Mucosa of descending colon (tissue), 3 donors: ENCODE results near the gene BBLN. TPM values are rescaled to one million over a fixed set of nuclear protein-coding genes. Genes with fewer than 3 reads are reported as not detected.

Experiments used
- ATAC-seq: fragments of 200-7000 bp; cut with Tn5 transposase; one replicate; pipeline ENCODE4 v1.9.1; 2020; ENCODE audit warnings: mild to moderate bottlenecking, moderate library complexity
- DNase-seq, 3 donors: peaks; one replicate each; pipeline ENCODE4 v3.0.0-alpha.2; 2020
- H3K36me3 ChIP-seq: fragments of 200-600 bp; one replicate; pipeline ENCODE4 v1.8.0; 2021; ENCODE audit warnings: low read depth, mild to moderate bottlenecking
- H3K4me1 ChIP-seq: fragments of 200-600 bp; one replicate; pipeline ENCODE4 v1.8.0; 2021; ENCODE audit warnings: low read depth, mild to moderate bottlenecking
- H3K4me3 ChIP-seq: fragments of 200-600 bp; one replicate; pipeline ENCODE4 v1.8.0; 2021; ENCODE audit warnings: mild to moderate bottlenecking
- H3K9me3 ChIP-seq: fragments of 200-600 bp; one replicate; pipeline ENCODE4 v1.8.0; 2021; ENCODE audit warnings: mild to moderate bottlenecking
- CTCF ChIP-seq: fragments of 200-600 bp; IDR thresholded peaks from one replicate; pipeline ENCODE4 v1.8.0; 2022; ENCODE audit warnings: antibody characterized with exemption, mild to moderate bottlenecking
- intact Hi-C, 2 donors: fragments of 100-400 bp; cut with DNase I in 1 of 2; cut with micrococcal nuclease in 1 of 2; formaldehyde crosslinking; loops; one replicate each; pipeline versions ENCODE4 v1.11.0 to v1.11.1; 2022; cut with DNase I, micrococcal nuclease
- total RNA-seq, 3 donors: library from RNA; stranded (reverse); fragmentation: NEBNext Ultra II Directional in 2 of 3; extraction: Animal tissue kit (Norgen Biotek cat#: 25700) in 2 of 3; gene quantifications; one replicate each; pipeline versions ENCODE4 v1.2.1 to v1.2.4, GENCODE V29; 2021 to 2023
- donor health status: DM: no; HTN: no; CAD: no; lungs with moderate emphysema.
- donor health status: DM: no; HTN: no; CAD: no.
- donor health status: DM: no; HTN: yes; CAD: no.

BBLN gene
- total RNA-seq, 3 donors from 2014 or later: 33.7 to 46.8 (median 37.6) TPM

- peak; percentile 80 for TF ChIP-seq CTCF
- peak; percentile 87 for ATAC-seq
- no peaks in the 10 kb centered on the region for H3K36me3 ChIP-seq
- H3K9me3 ChIP-seq: no peaks in the 10 kb centered on the region
- intact Hi-C loops: no loop called here
- H3K4me3 ChIP-seq: peak within 1 kb of the TSS; percentile 75
- peaks cover 14% of the 10 kb centered on the region for H3K4me1 ChIP-seq
- DNase-seq: peak; percentile 79 to 87 (median 87)
These were observed 31.5 kb downstream of the BBLN start, which contains the start of gene CIZ1 for GRCh38 chr9:128191406-128192046. Gene CIZ1, minus strand, starts transcription at chr9:128191572. Its CDS starts 715 bp downstream, at chr9:128190857.

DNA sequence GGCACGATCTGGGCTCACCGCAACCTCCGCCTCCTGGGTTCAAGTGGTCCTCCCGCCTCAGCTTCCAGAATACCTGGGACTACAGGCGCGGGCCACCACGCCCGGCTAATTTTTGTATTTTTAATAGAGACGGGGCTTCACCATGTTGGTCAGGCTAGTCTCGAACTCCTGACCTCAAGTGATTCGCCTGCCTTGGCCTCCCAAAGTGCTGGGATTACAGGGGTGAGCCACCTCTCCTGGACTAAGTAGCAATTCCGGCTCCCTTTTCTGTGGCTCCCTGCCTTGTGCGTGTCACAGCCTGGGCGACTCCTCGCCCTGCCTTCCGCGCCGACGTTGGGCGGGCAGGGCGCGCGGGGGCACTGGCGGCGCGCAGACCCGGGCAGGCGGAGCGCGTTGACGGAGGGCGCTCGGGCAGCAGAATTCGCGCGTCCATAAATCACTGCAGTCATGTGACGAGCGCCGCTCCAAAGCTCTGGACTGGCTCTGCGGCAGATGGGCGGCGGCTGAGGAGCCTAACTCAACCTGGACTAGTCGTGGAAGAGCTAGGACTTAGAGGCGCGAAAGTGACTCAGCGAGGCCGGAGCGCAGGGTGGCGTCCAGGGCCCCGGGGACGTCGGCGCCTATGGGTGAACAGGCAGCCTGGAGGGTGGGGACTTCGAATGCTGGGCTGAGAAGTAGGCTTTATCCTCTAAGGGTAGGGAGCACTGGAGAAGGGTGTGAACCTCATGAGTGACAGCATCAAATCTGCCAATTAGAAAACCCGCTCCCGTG is 32.7 kb downstream of the BBLN start:
- ATAC-seq: peak; percentile 90
- TF ChIP-seq CTCF: peak; percentile 25
- H3K4me1 ChIP-seq: peaks cover 14% of the 10 kb centered on the region
- no peaks in the 10 kb centered on the region for H3K36me3 ChIP-seq
- peak; percentile 90 to 94 (median 94) for DNase-seq
- intact Hi-C loops: no loop called here
- no peaks in the 10 kb centered on the region for H3K9me3 ChIP-seq
- H3K4me3 ChIP-seq: no peak overlapping the region

DNA sequence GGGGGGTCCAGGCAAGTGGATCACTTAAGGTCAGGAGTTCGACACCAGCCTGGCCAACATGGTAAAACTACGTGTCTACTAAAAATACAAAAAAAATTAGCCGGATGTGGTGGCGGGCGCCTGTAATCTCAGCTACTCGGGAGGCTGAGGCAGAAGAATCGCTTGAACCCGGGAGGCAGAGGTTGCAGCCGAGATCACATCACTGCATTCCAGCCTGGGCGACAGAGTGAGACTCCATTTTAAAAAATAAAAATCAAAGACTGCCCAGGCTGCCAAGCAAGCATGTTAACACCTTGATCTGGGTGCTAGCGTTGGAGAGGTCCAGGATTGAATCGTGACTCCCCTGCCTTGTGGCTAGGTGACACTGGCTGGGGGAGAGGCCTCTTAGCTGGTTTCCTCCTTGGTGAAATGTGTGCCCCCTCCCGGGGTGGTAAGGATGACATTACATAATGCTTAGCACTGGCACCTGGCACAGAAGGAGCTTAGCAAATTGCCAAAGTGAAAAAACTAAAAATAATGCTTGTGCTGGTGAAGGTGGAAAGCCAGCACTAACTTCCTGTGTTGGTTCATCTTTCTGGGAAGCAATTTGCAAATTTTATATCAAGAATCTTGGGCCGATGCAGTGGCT is 33.5 kb downstream of the BBLN start:
- no peaks in the 10 kb centered on the region for H3K9me3 ChIP-seq
- intact Hi-C loops: no loop called here
- no peak for ATAC-seq
- peaks cover 14% of the 10 kb centered on the region for H3K4me1 ChIP-seq
- DNase-seq: no peak
- H3K36me3 ChIP-seq: no peaks in the 10 kb centered on the region
- TF ChIP-seq CTCF: no peak
- H3K4me3 ChIP-seq: no peak overlapping the region

DNA sequence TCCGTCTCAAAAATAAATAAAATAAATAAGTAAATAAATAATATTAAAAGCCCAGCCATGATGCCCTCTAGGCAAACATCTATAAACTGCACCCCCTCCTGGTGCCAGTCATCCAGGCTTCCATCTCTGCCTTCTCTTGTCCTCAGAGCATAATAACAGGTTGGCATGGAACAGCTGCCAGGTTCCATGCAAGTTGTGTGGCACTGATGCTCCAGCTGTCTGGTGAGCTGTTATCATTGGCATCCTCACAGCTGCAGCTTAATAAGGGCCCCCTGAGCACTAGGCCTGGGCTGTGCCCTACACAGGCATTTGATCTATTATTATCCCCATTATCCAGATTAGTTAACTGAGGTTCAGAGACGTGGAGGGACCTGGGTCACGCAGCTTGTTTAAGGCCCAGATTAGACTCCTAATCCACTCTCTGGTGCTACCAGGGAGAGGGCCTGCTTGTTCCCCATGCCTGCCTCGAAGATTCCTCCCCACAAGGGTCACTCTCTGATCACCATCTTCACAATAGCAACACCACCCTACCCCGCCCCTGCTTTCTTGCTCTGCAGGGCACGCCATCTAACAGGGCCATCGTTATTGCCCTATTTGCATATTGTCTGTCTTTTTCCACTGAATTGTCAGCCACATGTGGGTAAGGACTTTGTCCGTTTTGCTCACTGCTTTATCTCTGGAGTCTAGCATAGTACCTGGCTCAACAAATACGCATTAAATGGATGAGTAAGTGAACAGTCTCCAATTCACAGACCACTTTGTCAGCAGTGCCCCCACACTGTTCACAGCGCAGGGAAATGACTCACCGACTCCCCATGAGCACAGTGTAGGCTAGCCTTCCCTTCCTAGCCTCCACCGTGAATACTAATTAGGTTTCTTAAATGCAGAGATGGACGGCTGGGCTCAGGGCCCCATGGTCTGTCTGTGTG is 41.6 kb downstream of the BBLN start:
- intact Hi-C loops: no loop called here
- Histone ChIP-seq H3K4me1 (peaks cover 6% of the 10 kb centered on the region), H3K4me3 (no peak overlapping the region), H3K36me3 (no peaks in the 10 kb centered on the region), H3K9me3 (no peaks in the 10 kb centered on the region)
- DNase-seq (no peak), ATAC-seq (no peak)
- no peak for TF ChIP-seq CTCF

DNA sequence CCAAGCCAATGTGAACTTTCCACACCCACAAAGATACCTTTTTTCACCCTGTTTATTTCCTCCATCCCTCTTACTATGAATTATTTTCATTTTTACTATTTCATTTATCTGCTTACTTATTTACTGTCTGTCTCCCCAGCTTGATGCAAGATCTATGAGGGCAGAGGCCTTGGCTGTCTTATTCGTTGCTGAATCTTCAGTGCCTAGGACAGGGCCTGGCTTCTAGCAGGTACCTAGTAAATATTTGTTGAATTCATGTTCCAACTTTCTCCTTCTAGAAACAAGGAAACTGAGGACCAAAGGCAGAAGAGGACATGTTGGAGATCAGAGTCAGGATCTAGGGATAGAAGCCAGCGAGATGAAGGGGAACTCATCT is 42.6 kb downstream of the BBLN start:
- no peaks in the 10 kb centered on the region for H3K36me3 ChIP-seq
- TF ChIP-seq CTCF: no peak
- H3K9me3 ChIP-seq: no peaks in the 10 kb centered on the region
- H3K4me1 ChIP-seq: peaks cover 6% of the 10 kb centered on the region
- ATAC-seq: no peak
- intact Hi-C loops: no loop called here
- no peak for DNase-seq
- no peak overlapping the region for H3K4me3 ChIP-seq
